GM18909 (cell line): Measurements from ENCODE around the gene COTL1.
"Not testable (repeated sequence)": the region's sequence is repeated elsewhere in the genome, so short reads cannot be mapped to it uniquely, and the experiment has no call there.

Experiments used
- ATAC-seq: cut with Tn5 transposase; IDR thresholded peaks from one replicate; pipeline ENCODE4 v1.9.1; 2021; ENCODE audit warnings: mild to moderate bottlenecking; ENCODE audit not compliant: unreplicated experiment, poor library complexity

COTL1 gene

DNA sequence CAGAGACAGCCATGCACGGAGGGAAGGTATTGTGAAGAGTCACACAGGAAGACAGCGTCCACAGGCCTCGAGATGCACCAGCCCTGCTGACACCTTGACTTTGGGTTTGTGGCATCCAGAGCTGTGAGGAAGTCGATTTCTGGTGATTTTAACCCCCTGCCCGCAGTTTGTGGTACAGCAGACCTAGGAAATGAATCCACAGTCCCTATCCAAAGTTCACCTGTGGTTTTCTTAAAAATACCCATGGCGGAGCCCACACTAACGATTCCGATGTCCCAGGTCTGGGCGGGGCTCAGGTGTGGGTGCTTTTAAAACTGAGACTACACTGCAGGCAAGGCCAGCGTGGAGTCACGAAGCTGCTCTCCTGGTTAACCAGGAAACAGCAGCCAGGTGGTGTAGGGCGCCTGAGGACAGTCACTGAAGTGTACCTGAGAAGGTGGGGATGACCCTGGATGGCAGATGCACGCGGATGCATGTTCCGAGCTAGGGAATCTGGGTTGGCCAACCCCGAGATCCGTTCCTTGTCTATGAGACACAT lies 99.0 kb downstream of the COTL1 start:
- no peak for ATAC-seq

DNA sequence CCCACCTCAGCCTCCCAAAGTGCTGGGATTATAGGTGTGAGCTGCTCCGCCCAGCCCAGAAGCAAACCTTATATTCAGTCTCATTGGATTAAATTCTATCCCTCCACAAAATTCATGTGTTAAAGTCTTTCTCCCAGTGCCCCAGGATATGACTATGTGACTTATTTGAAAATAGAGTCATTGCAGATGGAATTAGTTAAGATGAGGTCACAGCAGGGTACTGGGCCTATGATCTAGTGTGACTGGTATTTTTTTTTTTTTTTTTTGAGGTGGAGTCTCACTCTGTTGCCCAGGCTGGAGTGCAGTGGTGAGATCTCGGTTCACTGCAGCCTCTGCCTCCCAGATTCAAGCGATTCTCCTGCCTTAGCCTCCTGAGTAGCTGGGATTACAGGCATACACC lies 99.7 kb downstream of the COTL1 start:
- not testable (repeated sequence) for ATAC-seq

DNA sequence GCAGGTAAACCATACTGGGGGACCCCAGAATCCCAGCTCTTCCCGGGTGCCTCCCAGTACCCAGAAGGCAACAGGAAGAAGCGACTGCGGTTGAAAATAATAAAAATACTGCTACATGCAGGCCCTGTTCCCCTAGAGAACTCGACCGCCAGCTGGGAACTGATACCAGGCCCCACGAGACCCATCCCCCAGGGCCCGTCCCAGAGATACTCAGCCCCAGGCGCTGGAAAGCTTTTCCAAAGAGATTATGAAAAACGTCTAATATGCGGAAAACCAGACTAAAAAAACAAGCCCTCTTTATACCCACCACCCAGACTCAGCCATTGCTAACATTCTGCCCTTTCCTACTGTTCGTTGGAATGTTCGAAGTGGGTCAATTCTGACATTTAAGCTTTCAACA lies 100.5 kb downstream of the COTL1 start:
- ATAC-seq = no peak
